ENCODE data around the gene SLC22A3.
"Not testable (repeated sequence)": the region's sequence is repeated elsewhere in the genome, so short reads cannot be mapped to it uniquely, and the experiment has no call there.

The SLC22A3 gene

DNA sequence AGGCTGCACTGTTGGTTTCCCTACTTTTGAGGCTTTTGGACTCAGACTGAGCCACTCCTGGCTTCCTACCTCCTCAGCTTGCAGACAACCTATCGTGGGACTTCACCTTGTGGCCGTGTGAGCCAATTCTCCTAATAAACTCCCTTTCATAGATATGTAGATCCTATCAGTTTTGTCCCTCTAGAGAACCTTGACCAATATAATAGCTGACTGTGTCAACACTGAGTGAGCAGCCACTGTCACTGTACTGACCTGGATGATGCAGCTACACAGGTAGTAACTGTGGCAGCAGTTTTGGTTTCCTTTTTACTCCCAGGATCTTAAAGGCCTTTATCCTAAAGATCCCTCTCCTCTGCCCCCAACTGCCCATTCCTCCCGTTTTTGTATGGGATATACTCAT, 70.2 kb downstream of the SLC22A3 start:
- DNase-seq = no peak

DNA sequence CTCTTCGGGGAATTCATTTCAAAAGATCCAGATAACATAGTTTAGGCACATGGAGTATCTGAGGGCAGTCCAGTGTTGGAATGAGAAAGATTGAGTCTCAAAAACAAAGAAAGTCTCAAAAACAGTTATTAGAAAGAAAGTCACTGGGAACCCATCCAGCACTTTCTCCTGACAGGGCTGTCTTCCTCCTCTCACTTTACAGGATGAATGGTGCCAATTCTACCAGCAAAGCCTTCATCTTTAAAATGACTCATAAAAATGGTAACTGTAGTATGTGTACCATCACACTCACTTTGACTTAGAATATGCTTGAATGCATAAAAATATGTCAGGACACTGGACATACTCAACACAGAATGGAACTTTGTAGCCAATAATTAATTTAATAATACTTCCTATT, 71.3 kb downstream of the SLC22A3 start:
- no peak for DNase-seq

DNA sequence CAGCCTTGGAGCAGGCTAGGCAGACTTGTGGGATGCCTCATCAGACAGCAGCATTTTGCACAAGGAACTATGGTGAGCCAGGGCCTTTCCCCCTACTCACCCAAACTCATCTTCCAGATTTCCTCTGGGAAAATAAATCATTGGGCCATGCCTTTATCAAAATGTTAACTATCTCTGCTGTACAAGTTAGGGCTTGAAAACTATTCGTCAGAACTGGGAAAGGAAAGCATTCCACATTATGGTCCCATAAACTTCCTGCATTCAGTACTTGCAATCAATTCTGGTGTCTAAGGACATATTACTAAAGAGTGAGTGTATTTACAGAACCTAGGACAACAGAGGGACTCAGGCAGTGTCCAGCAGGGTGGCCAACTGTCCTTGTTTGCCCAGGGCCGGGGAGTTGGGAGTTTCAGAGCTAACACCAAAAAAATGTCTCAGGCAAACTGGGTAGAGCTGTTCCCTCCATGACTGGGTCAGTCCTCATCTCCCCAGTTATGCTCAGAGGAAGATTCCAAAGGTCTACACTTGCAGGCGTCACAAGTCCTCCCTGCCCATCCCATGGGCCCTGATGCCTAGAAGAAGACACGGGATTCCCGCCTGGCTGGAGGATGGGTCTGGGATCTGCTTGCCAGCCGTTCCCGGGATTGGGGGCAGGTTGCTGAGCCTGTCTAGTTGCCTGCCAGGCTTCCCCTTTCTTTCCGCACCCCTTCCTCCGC, 72.2 kb downstream of the SLC22A3 start:
- DNase-seq = no peak

DNA sequence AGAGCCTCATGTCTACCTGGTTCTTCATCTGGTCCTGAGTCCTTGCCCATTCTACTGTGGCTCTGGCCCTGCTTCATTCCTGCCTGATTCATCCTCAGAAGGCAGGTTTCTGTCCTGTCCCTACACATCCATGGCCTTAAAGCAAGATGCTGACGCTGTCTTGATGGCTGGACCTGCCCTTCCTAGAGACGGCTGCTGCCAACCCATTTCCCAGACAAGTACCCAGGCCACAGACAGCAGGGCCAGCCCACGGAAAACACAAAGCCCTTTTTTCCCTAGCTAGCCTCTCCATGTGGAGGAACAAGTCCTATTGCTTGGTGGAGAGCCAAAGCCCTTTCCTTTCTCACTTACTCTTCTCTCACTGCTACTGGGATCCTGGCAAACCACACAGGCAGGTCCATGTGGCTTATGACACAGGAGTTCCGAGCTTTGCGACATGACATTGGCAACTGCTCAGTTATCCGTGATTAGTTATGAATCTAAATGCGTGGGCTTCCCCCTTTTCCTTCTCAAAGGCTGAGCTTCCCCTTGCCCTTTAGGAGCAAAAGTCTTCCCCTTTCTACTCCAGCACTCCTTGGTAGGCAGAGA, 72.9 kb downstream of the SLC22A3 start:
- no peak for DNase-seq

DNA sequence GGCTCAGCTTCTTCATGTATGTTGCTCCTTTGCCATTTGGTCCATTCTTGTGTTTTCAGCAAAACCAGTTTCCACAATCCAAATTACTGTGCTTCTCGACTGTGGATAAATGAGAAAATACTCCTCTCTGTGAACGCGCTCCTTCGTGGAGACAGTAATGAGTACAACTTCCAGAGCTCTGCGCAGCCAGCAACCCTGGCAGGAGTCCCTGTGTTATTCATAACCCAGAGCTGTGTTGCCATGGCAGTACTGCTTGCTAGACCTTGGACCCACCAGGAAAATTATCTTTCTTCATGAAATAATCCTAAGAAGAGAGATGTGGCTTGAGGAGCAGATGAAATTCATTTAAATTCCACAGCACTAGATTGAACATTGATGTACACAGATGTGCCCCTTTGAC, 73.7 kb downstream of the SLC22A3 start:
- DNase-seq = no peak

DNA sequence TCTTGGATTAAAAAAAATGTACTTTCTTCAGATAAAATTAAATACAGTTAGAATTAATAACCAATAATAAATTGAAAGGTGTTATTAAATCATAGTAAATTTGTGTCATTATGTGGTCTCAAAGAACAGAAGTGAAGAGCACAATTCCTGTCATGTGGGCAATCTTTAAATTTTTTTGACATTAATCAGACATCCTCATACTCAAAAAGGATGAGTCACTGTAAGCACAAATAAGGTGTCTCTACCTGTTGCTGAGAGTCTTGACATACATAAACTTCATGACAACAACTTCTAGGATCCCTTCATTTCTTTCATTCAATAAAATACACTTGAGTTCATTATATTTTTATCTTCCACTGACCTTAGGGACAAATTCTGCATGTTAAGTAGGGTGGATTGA, 76.1 kb downstream of the SLC22A3 start:
- no peak for DNase-seq

DNA sequence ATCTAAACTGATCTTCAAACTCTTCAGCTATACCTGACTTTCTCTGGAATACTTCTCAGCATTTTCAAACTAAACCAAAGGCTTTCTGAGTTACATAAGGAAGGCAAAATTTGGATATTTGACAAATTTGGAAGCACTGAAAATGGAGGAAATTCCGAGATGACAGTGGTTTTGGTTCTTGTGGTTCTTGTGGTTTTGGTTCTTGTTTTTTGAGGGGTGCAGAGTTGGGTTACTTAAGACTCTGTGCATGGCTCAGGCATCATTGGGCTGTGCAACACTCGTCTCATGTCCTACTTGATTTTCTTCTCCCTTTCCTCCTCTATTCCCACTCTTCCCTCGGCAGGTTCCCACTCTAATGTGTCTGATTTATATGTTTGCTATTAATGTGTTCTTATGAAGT, 78.0 kb downstream of the SLC22A3 start:
- DNase-seq = no peak

DNA sequence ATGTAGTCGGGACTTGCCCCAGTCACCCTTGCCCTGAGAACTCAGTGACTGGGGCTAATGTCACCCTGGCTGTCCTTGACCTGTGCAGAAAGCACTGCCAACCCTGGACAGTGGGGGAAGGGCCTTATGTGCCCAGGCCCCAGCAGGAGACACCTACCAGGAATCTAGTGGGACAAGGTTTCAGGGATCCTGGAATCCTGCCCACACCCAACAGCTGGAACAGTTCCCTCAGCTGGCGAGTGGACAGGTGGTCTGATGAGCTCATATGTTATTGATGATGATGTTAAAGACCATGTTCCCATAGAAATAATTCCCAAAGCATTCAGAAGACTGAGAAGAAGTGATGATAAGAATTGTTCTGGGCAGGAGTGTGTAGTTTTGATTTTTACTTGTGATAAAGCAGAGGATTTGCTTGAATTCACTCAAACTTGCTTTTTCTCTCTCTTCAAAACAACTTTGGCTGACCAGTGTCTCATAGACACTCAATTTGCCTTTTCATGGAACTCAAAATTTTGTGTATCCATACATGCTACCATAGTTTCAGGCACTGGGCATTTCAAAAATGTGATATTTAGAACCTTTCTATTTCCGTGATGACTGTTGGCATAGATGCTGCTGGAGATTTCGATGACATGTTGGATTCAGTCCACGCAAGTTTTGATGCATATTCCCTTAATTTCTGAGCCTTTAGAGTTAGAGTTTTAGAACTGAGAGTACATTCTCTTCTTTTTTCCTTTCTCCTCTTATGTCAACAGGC, 79.3 kb downstream of the SLC22A3 start:
- no peak for DNase-seq

DNA sequence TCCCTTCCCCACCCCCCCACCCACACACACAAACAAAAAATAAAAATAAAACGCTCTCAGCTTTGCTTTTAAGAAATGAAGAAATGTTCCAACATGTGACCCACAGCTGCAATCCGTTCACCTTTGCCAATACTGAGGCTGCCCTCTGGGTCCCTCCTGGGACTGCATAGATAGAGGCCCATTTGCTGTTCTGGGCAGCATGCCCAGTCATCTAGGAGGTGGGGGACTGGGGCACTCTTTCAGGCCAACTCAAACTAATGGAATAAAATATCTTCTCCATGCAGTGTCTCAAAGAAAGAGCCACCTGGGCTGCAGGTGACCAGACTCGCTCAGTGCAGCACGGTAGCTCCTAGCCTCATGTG, 79.9 kb downstream of the SLC22A3 start:
- DNase-seq = no peak

DNA sequence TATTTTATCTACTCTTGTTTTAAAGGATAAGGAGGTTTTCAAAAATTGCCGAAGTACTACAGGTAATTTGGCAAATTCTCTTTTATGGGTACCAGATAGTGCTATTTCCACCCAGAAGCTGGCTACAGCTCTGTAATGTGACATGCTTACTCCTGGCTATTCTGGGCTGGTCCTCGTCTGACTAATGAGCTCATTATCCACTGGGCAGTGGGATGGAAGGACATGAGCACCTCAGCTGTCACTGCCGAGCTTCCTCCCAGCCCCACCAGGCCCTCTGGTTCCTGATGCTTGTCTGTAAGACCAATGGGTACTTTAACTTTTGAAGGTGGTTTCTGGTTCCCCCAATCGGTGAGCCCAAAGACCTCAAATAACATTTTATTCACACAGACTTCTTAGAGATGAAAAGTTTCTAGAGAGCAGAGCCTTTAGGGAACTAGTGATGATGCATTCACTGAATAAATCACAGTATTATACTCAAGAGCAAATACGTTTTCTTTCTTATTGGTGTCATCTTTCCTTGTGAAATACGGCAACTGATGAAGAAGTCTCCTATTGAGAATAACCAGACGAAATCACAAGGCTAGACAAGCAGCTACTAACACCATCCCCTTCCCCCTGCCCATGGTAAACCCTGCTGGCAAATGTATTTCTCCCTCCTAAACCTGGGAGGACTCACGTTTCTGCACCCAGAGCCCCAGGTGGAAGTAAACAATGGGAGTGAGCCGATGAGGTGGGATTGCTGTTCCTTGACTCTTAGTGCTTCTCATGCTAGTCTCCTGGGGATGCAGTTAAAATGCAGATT, 80.8 kb downstream of the SLC22A3 start:
- no peak for DNase-seq

DNA sequence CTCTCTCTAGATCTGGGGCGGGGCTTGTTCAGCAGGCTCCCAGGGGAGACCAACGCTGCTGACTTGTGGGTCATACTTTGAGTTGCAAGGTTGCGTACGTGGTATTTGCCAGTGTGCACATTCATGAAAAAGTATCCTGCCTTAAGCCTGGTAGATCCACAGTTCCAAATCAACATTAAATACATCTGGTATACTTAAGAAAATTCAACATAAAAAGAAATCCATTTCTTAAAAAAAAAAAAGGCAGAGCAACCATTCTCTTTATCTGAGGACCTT, 81.4 kb downstream of the SLC22A3 start:
- DNase-seq = no peak

DNA sequence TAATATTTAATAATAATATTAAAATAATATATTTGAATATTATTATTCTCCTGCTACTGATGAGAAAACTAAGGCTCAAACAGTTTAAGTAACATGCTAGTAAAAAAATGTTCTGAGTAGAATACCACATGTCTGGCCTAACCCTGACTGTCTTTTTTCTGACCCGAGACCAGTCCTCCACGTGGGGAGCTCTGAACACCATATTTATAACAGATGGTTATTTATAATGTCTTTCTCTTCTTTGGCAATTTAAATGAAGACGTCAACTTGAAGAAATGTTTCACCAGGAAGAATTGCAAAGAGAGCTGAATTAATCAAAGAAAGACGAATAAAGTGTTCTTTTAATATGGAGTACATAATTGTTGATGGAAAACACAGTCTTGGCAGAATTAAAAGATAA, 82.0 kb downstream of the SLC22A3 start:
- DNase-seq = no peak

DNA sequence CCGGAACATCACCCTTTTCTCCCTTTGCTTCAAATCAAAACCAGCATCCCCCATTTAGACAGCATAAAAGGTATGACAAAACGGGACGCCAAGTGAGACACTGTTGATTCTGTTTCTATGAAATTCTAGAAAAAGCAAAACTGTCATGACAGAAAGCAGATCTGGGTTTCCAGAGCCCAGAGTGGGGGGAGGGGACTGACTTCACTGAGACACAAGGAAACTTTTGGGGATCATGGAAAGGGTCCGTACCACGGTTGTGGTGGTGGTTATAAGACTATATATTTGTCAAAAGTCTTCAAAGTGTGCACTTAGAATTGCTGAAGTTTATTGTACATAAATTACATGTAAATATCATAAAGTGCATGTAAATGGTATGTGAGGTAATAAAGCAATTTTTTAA, 82.6 kb downstream of the SLC22A3 start:
- DNase-seq = no peak

DNA sequence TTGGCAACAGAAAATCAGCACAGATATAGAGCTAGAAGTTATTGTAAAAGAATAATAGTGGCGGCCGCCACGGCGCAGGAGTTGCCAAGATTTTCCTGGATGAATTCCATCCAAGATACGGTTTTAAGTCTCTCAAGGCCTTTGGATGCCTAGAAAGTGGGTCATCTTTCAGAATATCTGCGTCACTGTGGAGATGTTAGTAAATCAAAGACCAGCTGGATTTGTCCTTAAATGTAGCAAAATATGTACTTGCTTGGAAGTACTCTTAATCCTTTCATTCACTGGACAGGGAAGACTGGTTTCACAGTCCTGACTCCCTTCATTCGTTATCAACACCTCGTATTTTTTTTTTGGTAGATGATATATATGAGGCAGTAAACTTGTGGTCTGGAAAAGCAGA, 83.0 kb downstream of the SLC22A3 start:
- no peak for DNase-seq

DNA sequence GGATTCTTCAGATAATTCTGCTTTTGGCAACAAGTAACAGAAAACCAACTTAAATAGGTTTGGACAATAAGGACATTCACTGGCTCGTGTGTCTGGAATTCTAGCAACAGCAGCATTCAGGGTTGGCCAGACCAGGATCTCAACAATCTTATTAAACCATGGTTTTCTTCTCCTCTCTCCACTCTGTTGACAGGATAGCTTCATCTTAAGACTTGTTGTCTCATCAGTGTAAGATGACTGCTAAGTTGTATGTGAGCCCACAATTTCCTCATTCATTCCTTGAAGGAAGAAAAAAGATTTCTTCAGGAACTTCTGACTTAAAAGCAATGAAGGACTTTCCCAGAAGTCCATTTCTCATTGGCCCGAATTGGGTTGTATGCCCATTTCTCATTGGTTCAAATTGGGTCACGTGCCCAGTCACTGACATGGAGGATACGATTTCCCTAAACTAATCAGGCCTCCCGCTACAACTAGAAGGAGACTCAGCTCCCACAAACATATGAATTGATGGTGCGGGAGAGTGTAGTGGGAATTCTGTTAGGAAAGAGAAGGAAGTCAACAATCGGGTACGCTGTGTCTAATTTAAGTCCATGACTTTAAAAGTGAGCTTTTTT, 83.7 kb downstream of the SLC22A3 start:
- no peak for DNase-seq

DNA sequence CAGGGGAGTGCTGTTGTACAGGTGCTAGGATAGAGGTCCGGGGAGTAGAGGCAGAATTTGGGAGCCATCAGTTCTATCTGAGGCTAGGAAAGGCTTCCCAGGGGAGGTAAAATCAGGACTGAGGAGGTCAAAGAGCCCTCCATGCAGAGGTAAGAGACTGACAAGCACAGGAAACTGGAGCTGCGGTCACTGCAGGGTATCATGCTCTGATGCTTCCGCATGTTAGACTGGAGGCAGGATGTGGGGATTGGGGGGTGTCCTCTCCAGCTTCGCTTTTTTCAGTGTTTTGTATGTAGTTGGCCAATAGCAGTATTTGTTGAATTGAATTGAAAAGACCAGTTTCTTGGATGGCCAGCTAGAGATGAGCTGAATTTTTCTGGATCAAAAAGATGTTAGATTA, 87.8 kb downstream of the SLC22A3 start:
- no peak for DNase-seq

DNA sequence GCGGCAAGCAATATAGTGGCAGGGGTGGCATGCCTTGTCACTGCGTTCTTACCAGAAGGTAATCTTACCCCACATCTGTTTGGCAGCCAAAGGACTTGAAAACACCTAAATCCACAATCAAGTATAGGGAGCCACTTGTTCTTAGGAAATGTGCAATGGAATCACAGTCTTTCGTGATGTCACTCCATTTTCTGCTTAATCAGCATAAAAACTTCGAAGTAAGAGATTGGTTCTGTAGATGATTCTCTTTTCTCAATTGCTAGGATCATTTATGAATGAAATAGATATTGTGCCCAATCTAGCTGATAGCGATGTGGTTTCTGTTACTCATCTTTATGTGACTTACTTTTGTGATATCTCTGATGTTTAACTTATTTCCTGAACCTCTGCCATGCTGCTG, 89.0 kb downstream of the SLC22A3 start:
- no peak for DNase-seq

DNA sequence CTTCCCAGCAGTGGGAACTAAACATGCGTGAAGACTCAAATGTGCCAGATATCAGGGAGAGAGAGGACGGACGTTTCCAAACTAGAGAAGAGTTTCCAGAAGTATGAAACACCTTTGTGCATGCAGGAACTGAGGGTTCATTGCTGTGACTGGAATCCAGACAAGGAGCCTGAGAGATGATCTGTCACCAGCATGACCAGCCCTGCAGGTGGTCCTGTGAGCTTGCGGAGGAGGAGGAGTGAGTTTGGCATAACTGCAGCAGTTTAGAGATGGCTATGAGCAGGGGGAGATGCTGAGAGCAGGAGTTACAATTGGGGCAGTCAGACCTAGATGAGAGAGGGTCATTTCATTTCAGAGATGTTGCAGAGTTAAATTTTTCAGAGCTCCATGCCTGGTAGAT, 89.6 kb downstream of the SLC22A3 start:
- DNase-seq = no peak

DNA sequence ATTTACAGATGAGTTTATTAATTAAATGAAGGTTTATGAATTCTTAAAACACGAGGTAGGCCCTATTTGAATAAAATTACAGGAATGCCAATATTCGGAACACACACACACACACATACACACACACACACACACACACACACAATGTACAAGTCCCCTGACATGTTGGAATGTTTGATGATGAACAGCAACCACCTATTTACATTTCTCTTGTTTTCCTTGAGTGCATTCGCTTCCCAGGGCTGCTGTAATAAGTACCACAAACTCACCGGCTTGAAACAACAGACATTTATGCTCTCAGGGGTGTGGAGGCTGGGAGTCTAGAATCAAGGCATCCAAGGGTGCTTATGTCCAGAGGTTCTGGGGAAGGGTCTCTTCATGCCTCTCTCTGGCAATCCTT, 90.3 kb downstream of the SLC22A3 start:
- no peak for DNase-seq

DNA sequence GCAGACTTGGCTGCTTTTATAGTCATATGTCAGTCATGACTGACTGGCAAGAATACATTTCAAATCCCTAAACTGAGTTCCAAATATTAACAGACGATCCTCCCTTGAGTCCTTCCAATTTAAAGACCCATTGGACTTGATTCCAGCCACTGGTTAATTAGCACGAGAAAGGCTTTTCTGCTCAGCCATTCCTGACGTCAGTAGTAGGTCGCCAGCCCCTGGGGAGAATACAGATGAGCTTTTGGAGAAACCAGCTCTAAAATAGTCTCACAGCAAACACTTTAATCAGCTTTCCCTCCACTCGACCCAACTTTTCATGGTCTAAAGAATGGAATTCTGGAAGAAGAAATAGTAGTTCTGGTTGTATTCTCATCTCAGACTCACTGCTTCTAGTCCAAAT, 91.6 kb downstream of the SLC22A3 start:
- DNase-seq = no peak

DNA sequence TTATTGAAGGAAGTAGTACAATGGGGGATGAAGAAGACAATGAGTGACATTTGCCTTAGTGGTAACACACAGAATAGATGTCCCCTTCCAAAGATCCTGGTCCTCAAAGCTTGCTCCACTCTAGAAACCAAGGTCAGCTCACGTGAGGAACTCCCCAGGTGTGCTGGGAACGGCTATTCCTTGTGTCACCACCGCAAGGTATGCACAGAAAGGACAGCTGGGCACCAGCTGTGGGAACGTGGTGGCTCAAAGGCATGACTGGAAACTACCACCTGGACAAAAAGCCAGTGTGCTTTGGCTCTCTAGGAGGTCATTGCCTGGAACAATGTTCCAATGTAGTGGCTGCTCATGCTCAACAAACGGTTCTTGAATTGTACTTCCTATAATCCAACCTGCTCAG, 94.0 kb downstream of the SLC22A3 start:
- no peak for DNase-seq

DNA sequence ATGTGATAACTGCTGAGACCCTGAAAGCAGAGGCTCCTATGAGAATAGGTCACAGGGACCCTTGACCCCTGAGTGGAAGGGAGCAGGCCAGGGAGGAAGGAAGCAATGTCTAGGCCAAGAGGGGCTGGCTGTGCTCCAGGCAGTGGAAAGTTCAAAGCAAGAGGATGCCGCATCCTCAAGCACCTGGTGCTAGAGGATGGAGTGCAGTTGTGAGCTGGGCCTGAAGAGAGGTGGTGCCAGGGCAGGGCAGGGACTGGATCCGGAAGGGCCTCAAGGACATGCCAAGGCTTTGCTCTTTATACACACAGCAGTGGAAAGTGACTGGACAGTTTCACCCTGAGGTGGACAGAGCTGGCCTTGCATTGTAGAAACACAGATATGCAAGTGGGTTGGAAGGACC, 97.0 kb downstream of the SLC22A3 start:
- DNase-seq = no peak

DNA sequence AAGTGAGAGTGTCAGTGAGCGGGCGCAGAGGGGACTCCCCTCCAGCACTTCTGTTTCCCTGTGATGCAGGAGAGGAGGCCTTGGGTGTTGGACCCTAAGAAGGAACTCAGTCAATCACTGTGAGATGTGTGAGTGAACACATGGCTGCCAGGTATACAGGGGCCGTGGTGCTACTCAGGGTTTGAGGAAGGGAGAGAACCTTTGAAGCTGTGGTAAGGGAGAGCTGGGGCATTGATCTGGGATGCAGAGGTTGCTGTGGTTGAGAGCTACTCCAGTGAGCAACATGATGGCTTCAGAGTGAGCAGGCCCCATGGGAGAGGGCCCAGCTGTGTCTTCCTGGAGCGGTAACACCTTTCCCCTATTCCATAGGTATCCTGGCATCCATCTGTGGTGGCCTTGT, 99.2 kb downstream of the SLC22A3 start:
- no peak for DNase-seq

DNA sequence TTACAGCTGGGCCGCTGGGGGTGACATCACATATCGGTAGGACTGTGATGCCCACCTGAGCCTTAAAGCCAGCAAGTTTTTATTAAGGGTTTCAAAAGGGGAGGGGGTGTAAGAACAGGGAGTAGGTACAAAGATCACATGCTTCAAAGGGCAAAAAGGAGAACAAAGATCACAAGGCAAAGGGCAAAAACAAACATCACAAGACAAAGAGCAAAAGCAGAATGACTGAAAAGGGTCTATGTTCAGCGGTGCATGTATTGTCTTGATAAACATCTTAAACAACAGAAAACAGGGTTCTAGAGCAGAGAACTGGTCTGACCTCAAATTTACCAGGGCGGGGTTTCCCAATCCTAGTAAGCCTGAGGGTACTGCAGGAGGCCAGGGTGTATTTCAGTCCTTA, 101.6 kb downstream of the SLC22A3 start:
- not testable (repeated sequence) for DNase-seq

Data from activated CD4-positive, alpha-beta T cell treated with anti-CD3 and anti-CD28 coated beads, Interleukin-10, Interleukin-2, amounts not matched to agents 100 ng/mL and 50 ng/mL, durations not matched to agents 16 hours and 8 hours (primary cell).